ENCODE data around the gene EFCAB8.

EFCAB8 gene

DNA sequence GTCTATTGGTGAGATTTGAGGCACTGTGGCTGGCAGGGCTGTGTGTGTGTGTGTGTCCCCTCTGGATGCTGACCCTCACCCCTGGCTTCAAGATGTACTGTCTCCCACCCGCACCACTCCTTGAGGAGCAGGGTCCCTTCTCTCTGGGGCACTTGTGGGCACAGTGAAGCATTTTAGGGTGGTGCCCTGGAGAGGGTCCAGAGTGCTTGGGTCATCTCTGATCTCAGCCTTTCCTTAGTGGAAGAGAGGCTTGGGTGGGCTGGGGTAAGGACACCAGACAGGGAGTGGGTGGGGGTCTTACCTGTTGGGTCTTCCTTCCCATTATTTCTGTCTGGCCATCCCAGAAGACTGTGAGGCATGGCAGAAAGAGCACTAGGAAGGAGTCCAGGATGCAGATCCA lies 66.1 kb downstream of the EFCAB8 start:
- TF ChIP-seq TCF12 (IDR thresholded peaks at IDR 0.05; ENCODE audit: low read depth), result no peak
- TF ChIP-seq CREB1 (IDR thresholded peaks at IDR 0.05; ENCODE audit: low read depth), result no peak
- TF ChIP-seq, protein P1, sequence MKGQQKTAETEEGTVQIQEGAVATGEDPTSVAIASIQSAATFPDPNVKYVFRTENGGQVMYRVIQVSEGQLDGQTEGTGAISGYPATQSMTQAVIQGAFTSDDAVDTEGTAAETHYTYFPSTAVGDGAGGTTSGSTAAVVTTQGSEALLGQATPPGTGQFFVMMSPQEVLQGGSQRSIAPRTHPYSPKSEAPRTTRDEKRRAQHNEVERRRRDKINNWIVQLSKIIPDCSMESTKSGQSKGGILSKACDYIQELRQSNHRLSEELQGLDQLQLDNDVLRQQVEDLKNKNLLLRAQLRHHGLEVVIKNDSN (IDR thresholded peaks at IDR 0.05), result no peak
- no peak for TF ChIP-seq TAF1 (IDR thresholded peaks at IDR 0.05; ENCODE audit: low read depth)
- TF ChIP-seq ZBTB7A (IDR thresholded peaks at IDR 0.05; ENCODE audit: low read depth), result no peak
- no peak for TF ChIP-seq TEAD4 (IDR thresholded peaks at IDR 0.05)
- TF ChIP-seq CEBPB (IDR thresholded peaks at IDR 0.05), result no peak
- TF ChIP-seq RAD21 (IDR thresholded peaks at IDR 0.05; ENCODE audit: low read depth), result no peak
- TF ChIP-seq, protein P2, sequence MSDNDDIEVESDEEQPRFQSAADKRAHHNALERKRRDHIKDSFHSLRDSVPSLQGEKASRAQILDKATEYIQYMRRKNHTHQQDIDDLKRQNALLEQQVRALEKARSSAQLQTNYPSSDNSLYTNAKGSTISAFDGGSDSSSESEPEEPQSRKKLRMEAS (IDR thresholded peaks at IDR 0.05), result no peak
- TF ChIP-seq FOXM1 (IDR thresholded peaks at IDR 0.05; ENCODE audit: borderline replicate concordance, low read depth), result no peak
- no peak for TF ChIP-seq YY1 (IDR thresholded peaks at IDR 0.05; ENCODE audit: low read depth)
- TF ChIP-seq EP300 (IDR thresholded peaks at IDR 0.05; ENCODE audit: borderline replicate concordance), result no peak
- TF ChIP-seq NFIC (IDR thresholded peaks at IDR 0.05), result no peak

DNA sequence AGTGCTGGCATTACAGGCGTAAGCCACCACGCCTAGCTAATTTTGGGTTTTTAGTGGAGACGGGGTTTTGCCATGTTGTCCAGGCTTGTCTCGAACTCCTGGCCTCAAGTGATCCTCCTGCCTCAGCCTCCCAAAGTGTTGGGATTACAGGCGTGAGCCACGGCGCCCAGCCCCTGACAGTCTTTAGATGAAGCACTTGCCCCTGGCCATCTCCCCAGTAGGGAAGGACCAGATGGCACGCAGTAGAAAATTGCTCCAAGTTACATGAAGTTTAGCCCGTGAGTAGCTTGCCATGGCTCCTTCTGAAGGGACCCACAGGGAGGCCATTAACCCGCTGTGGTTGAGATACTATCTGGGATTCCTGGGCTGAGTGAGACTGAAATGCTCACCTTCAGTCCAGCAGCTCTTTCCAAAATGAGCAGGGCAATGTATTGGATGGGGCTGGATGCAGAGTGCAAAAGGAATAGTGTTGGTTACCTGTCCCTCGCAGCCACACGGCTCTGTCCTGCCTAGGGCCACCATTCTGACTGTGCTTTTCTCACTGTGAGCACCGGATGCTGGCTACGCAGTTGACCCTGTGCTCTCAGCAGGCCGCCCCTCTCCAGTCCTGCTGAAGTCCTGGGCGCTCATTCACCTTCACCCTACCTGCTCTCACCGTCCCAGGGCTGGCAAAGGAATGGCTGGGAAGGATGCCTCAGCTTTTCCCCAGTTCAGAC lies 66.9 kb downstream of the EFCAB8 start:
- TF ChIP-seq, protein P3, sequence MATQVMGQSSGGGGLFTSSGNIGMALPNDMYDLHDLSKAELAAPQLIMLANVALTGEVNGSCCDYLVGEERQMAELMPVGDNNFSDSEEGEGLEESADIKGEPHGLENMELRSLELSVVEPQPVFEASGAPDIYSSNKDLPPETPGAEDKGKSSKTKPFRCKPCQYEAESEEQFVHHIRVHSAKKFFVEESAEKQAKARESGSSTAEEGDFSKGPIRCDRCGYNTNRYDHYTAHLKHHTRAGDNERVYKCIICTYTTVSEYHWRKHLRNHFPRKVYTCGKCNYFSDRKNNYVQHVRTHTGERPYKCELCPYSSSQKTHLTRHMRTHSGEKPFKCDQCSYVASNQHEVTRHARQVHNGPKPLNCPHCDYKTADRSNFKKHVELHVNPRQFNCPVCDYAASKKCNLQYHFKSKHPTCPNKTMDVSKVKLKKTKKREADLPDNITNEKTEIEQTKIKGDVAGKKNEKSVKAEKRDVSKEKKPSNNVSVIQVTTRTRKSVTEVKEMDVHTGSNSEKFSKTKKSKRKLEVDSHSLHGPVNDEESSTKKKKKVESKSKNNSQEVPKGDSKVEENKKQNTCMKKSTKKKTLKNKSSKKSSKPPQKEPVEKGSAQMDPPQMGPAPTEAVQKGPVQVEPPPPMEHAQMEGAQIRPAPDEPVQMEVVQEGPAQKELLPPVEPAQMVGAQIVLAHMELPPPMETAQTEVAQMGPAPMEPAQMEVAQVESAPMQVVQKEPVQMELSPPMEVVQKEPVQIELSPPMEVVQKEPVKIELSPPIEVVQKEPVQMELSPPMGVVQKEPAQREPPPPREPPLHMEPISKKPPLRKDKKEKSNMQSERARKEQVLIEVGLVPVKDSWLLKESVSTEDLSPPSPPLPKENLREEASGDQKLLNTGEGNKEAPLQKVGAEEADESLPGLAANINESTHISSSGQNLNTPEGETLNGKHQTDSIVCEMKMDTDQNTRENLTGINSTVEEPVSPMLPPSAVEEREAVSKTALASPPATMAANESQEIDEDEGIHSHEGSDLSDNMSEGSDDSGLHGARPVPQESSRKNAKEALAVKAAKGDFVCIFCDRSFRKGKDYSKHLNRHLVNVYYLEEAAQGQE (IDR thresholded peaks at IDR 0.05; ENCODE audit: low read depth), result no peak
- TF ChIP-seq RAD21 (IDR thresholded peaks at IDR 0.05; ENCODE audit: low read depth) (no peak), EP300 (IDR thresholded peaks at IDR 0.05; ENCODE audit: borderline replicate concordance) (no peak), TAF1 (IDR thresholded peaks at IDR 0.05; ENCODE audit: low read depth) (no peak), TEAD4 (IDR thresholded peaks at IDR 0.05) (no peak), CEBPB (IDR thresholded peaks at IDR 0.05) (no peak), EGR1 (IDR thresholded peaks at IDR 0.05) (no peak)

DNA sequence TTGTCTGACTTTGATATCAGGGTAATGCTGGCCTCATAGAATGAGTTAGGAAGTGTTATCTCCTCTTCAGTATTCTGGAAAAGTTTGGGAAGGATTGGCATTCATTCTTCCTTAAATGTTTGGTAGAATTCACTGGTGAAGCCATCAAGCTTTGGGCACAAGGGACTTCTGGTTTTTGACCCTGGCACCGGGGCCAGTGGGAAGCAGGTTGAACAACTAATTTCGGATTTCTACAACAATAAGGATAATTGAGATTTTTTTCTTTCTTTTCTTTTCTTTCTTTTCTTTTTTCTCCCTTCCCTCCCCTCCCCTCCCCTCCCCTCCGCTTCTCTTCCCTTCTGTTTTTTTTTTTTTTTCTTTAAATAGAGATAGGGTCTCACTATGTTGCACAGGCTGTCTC lies 70.4 kb downstream of the EFCAB8 start:
- TF ChIP-seq NFIC (IDR thresholded peaks at IDR 0.05) (no peak), EGR1 (IDR thresholded peaks at IDR 0.05) (no peak), ZBTB7A (IDR thresholded peaks at IDR 0.05; ENCODE audit: low read depth) (no peak), TCF12 (IDR thresholded peaks at IDR 0.05; ENCODE audit: low read depth) (no peak), TEAD4 (IDR thresholded peaks at IDR 0.05) (no peak), RAD21 (IDR thresholded peaks at IDR 0.05; ENCODE audit: low read depth) (no peak)

DNA sequence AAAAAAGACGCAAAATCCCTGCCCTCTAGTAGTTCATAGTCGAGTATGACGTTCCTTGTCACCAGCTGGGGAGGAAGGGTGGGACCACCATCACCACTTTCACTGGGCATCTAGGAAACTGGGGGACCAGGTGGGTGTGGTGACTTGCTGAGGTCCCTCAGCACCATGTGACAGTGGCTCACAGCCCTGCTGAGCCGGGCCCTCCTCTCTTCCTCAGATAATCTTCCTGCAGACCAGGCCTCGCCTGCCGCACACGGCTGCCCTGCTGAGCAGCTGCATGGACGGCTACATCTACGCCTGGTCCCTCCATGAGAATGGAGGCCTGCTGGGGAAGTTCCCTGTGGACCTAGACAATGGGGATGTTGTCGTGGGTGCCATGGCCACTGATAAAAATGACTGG lies 71.5 kb downstream of the EFCAB8 start:
- TF ChIP-seq TEAD4 (IDR thresholded peaks at IDR 0.05) (no peak), EP300 (IDR thresholded peaks at IDR 0.05; ENCODE audit: borderline replicate concordance) (no peak), CREB1 (IDR thresholded peaks at IDR 0.05; ENCODE audit: low read depth) (no peak), TAF1 (IDR thresholded peaks at IDR 0.05; ENCODE audit: low read depth) (no peak), NFIC (IDR thresholded peaks at IDR 0.05) (no peak), YY1 (IDR thresholded peaks at IDR 0.05; ENCODE audit: low read depth) (no peak), EGR1 (IDR thresholded peaks at IDR 0.05) (no peak), ZBTB7A (IDR thresholded peaks at IDR 0.05; ENCODE audit: low read depth) (no peak), RAD21 (IDR thresholded peaks at IDR 0.05; ENCODE audit: low read depth) (no peak), TCF12 (IDR thresholded peaks at IDR 0.05; ENCODE audit: low read depth) (no peak), CEBPB (IDR thresholded peaks at IDR 0.05) (no peak)
- TF ChIP-seq, protein P1 (IDR thresholded peaks at IDR 0.05), result no peak
- TF ChIP-seq, protein P2 (IDR thresholded peaks at IDR 0.05), result no peak

DNA sequence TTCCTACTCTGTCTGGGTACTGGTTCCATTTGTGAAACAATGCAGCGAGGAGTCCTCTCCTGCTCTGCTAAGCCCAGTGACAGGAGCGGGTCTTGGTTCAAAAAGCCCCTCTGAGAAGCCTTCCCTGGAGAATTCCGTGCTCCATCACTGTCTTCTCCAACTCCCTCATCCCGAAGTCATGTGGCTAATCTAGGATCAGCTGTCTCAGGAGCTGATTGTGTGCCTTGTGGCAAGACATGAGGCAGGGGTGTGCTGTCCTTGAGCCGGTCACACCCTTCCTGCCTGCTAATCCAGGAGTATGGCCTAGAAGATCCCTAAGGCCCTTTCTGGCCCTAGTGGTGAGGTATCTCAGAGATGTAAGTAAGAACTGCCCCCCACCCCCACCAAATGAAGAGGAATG lies 72.0 kb downstream of the EFCAB8 start:
- TF ChIP-seq FOXM1 (IDR thresholded peaks at IDR 0.05; ENCODE audit: borderline replicate concordance, low read depth) (no peak), TEAD4 (IDR thresholded peaks at IDR 0.05) (no peak), ZBTB7A (IDR thresholded peaks at IDR 0.05; ENCODE audit: low read depth) (no peak), YY1 (IDR thresholded peaks at IDR 0.05; ENCODE audit: low read depth) (no peak), TCF12 (IDR thresholded peaks at IDR 0.05; ENCODE audit: low read depth) (no peak), EP300 (IDR thresholded peaks at IDR 0.05; ENCODE audit: borderline replicate concordance) (no peak)
- TF ChIP-seq, protein P3 (IDR thresholded peaks at IDR 0.05; ENCODE audit: low read depth), result no peak
- TF ChIP-seq, protein P2 (IDR thresholded peaks at IDR 0.05), result no peak

DNA sequence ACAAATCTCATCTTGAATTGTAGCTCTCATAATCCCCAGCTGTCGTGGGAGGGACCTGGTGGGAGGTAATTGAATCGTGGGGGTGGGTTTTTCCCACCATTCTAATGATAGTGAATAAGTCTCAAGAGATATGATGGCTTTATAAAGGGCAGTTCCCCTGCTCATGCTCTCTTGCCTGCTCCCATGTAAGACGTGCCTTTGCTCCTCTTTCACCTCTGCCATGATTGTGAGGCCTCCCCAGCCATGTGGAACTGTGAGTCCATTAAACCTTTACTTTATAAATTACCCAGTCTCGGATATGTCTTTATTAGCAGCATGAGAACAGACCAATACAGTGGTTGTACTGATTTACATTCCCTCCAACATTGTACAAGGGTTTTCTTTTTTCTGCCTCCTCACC lies 75.9 kb downstream of the EFCAB8 start:
- TF ChIP-seq YY1 (IDR thresholded peaks at IDR 0.05; ENCODE audit: low read depth) (no peak), ZBTB7A (IDR thresholded peaks at IDR 0.05; ENCODE audit: low read depth) (no peak), TEAD4 (IDR thresholded peaks at IDR 0.05) (no peak), CEBPB (IDR thresholded peaks at IDR 0.05) (no peak), CREB1 (IDR thresholded peaks at IDR 0.05; ENCODE audit: low read depth) (no peak), TAF1 (IDR thresholded peaks at IDR 0.05; ENCODE audit: low read depth) (no peak), NFIC (IDR thresholded peaks at IDR 0.05) (no peak), TCF12 (IDR thresholded peaks at IDR 0.05; ENCODE audit: low read depth) (no peak), FOXM1 (IDR thresholded peaks at IDR 0.05; ENCODE audit: borderline replicate concordance, low read depth) (no peak), RAD21 (IDR thresholded peaks at IDR 0.05; ENCODE audit: low read depth) (no peak), EGR1 (IDR thresholded peaks at IDR 0.05) (no peak), EP300 (IDR thresholded peaks at IDR 0.05; ENCODE audit: borderline replicate concordance) (no peak)
- TF ChIP-seq, protein P1 (IDR thresholded peaks at IDR 0.05), result no peak
- TF ChIP-seq, protein P2 (IDR thresholded peaks at IDR 0.05), result no peak
- TF ChIP-seq, protein P3 (IDR thresholded peaks at IDR 0.05; ENCODE audit: low read depth), result no peak

Measured in Ishikawa (cell line).